Measurements from ENCODE around the gene NACC2. TPM values are rescaled to one million over a fixed set of nuclear protein-coding genes. Genes with fewer than 3 reads are reported as not detected.

NACC2 gene
- total RNA-seq, 6 experiments from 2014 or later, result 10.9 to 25.8 (median 13.8) TPM

DNA sequence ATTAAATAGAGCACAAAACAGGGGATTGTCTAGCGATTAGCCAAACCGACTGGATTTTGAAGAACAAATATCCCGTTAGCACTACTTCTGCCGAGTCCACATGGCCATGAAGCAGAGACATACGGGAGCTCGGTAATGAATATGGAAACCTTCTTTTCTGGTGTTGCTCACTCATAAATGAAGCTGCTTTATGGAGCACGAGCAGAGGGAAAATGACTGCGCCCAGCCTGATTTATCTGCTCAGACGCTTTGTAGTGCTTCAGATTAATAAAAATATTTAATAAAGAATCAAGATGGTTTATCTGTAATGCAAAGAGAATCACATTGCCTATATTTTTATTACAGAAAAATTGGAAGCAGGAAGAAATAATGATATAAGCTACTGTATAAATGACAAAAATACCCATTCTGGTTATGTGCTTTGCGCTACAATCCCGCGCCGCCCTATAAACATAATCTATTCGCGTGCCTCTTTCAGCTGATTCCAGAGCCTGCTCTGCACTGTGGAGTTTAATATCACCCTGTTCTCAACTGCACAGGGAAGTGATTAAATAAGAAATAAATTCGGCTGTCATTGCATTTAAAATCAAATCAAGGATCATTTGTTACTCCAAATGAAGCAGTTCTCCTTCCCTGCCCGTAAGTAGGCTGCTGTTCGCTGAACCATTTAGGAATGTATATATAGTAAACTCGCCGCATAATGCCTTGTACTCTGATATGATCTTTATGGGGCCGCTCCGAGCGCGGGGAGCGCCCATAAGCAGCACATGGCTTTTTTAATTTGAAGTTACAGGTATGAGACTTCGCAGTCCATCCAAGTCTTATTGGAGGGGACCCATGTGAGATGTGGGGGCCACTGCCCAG, 111.6 kb downstream of the NACC2 start:
- Histone ChIP-seq H3K4me3 (no peak overlapping the region), H3K4me1 (no peaks in the 10 kb centered on the region), H3K36me3 (no peaks in the 10 kb centered on the region), H3K27ac (no peak overlapping the region), H3K27me3 (no peaks in the 10 kb centered on the region), H3K9me3 (no peaks in the 10 kb centered on the region)
- DNase-seq (no peak), ATAC-seq (no peak)
- no peak for TF ChIP-seq POLR2A (IDR thresholded peaks at IDR 0.05)
- TF ChIP-seq, protein P1, sequence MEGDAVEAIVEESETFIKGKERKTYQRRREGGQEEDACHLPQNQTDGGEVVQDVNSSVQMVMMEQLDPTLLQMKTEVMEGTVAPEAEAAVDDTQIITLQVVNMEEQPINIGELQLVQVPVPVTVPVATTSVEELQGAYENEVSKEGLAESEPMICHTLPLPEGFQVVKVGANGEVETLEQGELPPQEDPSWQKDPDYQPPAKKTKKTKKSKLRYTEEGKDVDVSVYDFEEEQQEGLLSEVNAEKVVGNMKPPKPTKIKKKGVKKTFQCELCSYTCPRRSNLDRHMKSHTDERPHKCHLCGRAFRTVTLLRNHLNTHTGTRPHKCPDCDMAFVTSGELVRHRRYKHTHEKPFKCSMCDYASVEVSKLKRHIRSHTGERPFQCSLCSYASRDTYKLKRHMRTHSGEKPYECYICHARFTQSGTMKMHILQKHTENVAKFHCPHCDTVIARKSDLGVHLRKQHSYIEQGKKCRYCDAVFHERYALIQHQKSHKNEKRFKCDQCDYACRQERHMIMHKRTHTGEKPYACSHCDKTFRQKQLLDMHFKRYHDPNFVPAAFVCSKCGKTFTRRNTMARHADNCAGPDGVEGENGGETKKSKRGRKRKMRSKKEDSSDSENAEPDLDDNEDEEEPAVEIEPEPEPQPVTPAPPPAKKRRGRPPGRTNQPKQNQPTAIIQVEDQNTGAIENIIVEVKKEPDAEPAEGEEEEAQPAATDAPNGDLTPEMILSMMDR (IDR thresholded peaks at IDR 0.05), result no peak
- intact Hi-C loops (cut with DNase I), result no loop called here
- 69% methylated on average over 25 of the region's 26 CpGs for WGBS (ENCODE audit: insufficient coverage, low coverage, low lambda C conversion rate, missing lambda C conversion rate)

DNA sequence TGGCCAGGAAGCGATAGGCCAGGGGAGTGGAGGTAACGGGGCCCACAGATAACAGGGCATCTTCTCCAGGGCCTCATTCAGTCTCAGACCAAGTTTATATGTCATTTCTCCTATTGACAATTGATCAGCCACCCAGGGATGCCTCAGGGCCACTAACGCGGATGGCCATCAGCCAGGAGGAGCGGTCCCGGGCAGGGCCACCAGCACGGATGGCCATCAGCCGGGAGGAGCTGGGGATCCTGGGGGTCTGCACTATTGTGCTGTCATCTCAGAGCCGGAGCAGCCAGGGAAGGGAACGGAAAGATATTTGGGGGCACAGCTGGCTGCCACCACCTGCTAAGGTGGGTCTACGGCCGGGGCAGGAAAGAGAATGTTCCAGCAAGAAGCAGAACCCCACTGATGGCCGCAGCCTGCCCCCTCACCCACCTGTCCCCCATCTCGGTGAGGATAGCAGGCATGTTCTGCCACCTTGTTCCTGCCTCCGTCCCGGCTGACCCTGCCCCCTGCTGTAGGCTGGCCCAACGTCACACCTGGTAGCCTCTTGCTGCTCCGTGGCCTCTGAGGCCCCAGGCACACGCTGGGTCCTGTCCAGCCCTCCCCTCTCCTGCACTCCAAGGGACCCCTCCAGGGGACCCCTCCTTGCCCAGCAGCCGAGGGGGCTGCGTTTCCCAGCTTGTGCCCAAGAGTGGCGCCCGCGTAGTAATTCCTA, 112.4 kb downstream of the NACC2 start:
- no peak overlapping the region for H3K4me3 ChIP-seq
- H3K36me3 ChIP-seq, result no peaks in the 10 kb centered on the region
- H3K4me1 ChIP-seq, result no peaks in the 10 kb centered on the region
- TF ChIP-seq, protein P1 (IDR thresholded peaks at IDR 0.05), result no peak
- TF ChIP-seq POLR2A (IDR thresholded peaks at IDR 0.05), result no peak
- ATAC-seq (no peak), DNase-seq (no peak)
- 87% methylated on average over 11 of the region's 24 CpGs for WGBS (ENCODE audit: insufficient coverage, low coverage, low lambda C conversion rate, missing lambda C conversion rate)
- intact Hi-C loops (cut with DNase I), result no loop called here
- H3K27ac ChIP-seq, result no peak overlapping the region
- H3K9me3 ChIP-seq, result no peaks in the 10 kb centered on the region
- H3K27me3 ChIP-seq, result no peaks in the 10 kb centered on the region

- Histone ChIP-seq H3K9me3 (no peaks in the 10 kb centered on the region), H3K36me3 (no peaks in the 10 kb centered on the region), H3K27me3 (no peaks in the 10 kb centered on the region), H3K4me3 (no peak overlapping the region), H3K27ac (no peak overlapping the region), H3K4me1 (no peaks in the 10 kb centered on the region)
- 65% methylated on average over 7 of the region's 29 CpGs for WGBS (ENCODE audit: insufficient coverage, low coverage, low lambda C conversion rate, missing lambda C conversion rate)
- DNase-seq (no peak), ATAC-seq (no peak)
- intact Hi-C loops (cut with DNase I), result no loop called here
- TF ChIP-seq, protein P1 (IDR thresholded peaks at IDR 0.05), result no peak
- TF ChIP-seq POLR2A (IDR thresholded peaks at IDR 0.05), result no peak
These were observed 114.0 kb downstream of the NACC2 start for GRCh38 chr9:135980926-135981630.

DNA sequence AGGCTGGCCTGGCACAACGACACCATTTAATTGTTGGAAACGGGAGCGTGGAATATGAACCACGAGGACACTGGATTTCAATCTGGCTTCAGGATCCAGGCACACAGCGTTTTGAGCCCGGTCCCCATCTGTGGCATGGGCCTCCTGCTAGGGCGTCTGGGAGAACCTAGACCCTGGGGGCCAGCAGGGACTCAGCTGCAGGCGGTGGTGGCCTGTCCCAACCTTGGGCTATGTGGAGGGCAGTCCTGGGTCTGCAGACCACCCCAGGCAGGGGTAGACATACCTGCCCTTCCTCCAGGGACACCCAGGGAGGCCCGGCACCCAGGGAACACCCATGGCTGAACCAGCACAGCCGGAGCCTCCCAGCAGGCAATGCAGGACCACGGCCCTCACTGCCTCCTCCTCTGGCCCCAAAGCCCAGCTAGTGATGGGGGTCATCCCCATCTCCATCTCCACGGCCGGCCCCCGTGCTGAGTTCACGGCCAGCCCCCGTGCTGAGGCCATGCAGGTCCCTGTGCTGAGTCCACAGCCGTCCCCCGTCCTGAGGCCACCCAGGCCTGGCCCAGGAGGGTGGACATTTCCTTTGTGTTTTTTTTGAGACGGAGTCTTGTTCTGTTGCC, 115.4 kb downstream of the NACC2 start:
- DNase-seq (peak in 1 of 3 donors; percentile 15), ATAC-seq (peak in 1 of 4 donors; percentile 6)
- no peaks in the 10 kb centered on the region for H3K36me3 ChIP-seq
- no peaks in the 10 kb centered on the region for H3K9me3 ChIP-seq
- 67% methylated on average over 1 of the region's 19 CpGs for WGBS (ENCODE audit: insufficient coverage, low coverage, low lambda C conversion rate, missing lambda C conversion rate)
- H3K27ac ChIP-seq, result no peak overlapping the region
- no peak for TF ChIP-seq POLR2A (IDR thresholded peaks at IDR 0.05)
- TF ChIP-seq, protein P1 (IDR thresholded peaks at IDR 0.05), result no peak
- intact Hi-C loops (cut with DNase I), result no loop called here
- no peak overlapping the region for H3K4me3 ChIP-seq
- H3K27me3 ChIP-seq, result no peaks in the 10 kb centered on the region
- no peaks in the 10 kb centered on the region for H3K4me1 ChIP-seq

Data from right lobe of liver (tissue), 6 donors.